NCI-H1092 (cell line): ENCODE results near the gene FNIP1.
"Not testable (repeated sequence)": the region's sequence is repeated elsewhere in the genome, so short reads cannot be mapped to it uniquely, and the experiment has no call there.

Experiments
- DNase-seq: peaks from one replicate; lab custom pipeline; 2025; lab: John Stamatoyannopoulos, UW

The FNIP1 gene

GRCh38 chr5:131637694-131638093 lies 159.1 kb downstream of the FNIP1 start:
- DNase-seq: no peak

GRCh38 chr5:131635684-131636572 lies 160.9 kb downstream of the FNIP1 start:
- no peak for DNase-seq

GRCh38 chr5:131634996-131635683 lies 161.7 kb downstream of the FNIP1 start, which contains the start of gene RAPGEF6:
Gene RAPGEF6, minus strand, starts transcription at chr5:131635229. Its CDS starts 199 bp downstream, at chr5:131635030.
- DNase-seq: peak; percentile 95

- peak; percentile 22 for DNase-seq
These were observed 162.2 kb downstream of the FNIP1 start for GRCh38 chr5:131634666-131634995.

- DNase-seq: no peak
These were observed 162.6 kb downstream of the FNIP1 start for GRCh38 chr5:131634238-131634637.

GRCh38 chr5:131633830-131634229 lies 163.0 kb downstream of the FNIP1 start:
- DNase-seq: no peak

- no peak for DNase-seq
These were observed 165.9 kb downstream of the FNIP1 start for GRCh38 chr5:131630963-131631350.

- DNase-seq: no peak
These were observed 166.4 kb downstream of the FNIP1 start for GRCh38 chr5:131630208-131630962.

- DNase-seq: no peak
These were observed 167.8 kb downstream of the FNIP1 start for GRCh38 chr5:131628990-131629389.

GRCh38 chr5:131627207-131627865 lies 169.5 kb downstream of the FNIP1 start:
- DNase-seq: no peak

GRCh38 chr5:131622633-131623032 lies 174.2 kb downstream of the FNIP1 start:
- DNase-seq: no peak

- not testable (repeated sequence) for DNase-seq
These were observed 175.7 kb downstream of the FNIP1 start for GRCh38 chr5:131621164-131621563.

GRCh38 chr5:131619102-131619501 lies 177.7 kb downstream of the FNIP1 start:
- DNase-seq: no peak

GRCh38 chr5:131617140-131617822 lies 179.5 kb downstream of the FNIP1 start:
- DNase-seq: no peak

- no peak for DNase-seq
These were observed 180.9 kb downstream of the FNIP1 start for GRCh38 chr5:131615957-131616356.

GRCh38 chr5:131613423-131613822 lies 183.4 kb downstream of the FNIP1 start:
- no peak for DNase-seq

GRCh38 chr5:131611064-131611381 lies 185.8 kb downstream of the FNIP1 start:
- DNase-seq: no peak

GRCh38 chr5:131610198-131611063 lies 186.4 kb downstream of the FNIP1 start:
- DNase-seq: no peak

- no peak for DNase-seq
These were observed 187.0 kb downstream of the FNIP1 start for GRCh38 chr5:131609774-131610173.

- no peak for DNase-seq
These were observed 188.2 kb downstream of the FNIP1 start for GRCh38 chr5:131608597-131608996.
